NOMO-1 (cell line): ENCODE results near the gene BLOC1S2.
"Not testable (repeated sequence)": the region's sequence is repeated elsewhere in the genome, so short reads cannot be mapped to it uniquely, and the experiment has no call there.

Source experiments
- DNase-seq, 2 experiments: peaks; one replicate each; lab custom pipeline; 2025; ENCODE audit not compliant: unreplicated experiment in 2 of 2; lab: John Stamatoyannopoulos, UW

Gene BLOC1S2

GRCh38 chr10:100292300-100292699 lies 5.8 kb upstream of the BLOC1S2 start:
- DNase-seq: peak in 1 of 2 experiments; percentile 26

- peak; percentile 51 to 84 for DNase-seq
These were observed 4.9 kb upstream of the BLOC1S2 start for GRCh38 chr10:100291356-100291755.

- no peak for DNase-seq
These were observed 3.2 kb upstream of the BLOC1S2 start for GRCh38 chr10:100289641-100290040.

- no peak for DNase-seq
These were observed 1.7 kb upstream of the BLOC1S2 start for GRCh38 chr10:100288196-100288595.

GRCh38 chr10:100287756-100288155 lies 1.3 kb upstream of the BLOC1S2 start:
- no peak for DNase-seq

- not testable (repeated sequence) for DNase-seq
These were observed 1.2 kb downstream of the BLOC1S2 start for GRCh38 chr10:100285326-100285725.

GRCh38 chr10:100282907-100283306 lies 3.6 kb downstream of the BLOC1S2 start:
- no peak for DNase-seq

- not testable (repeated sequence) for DNase-seq
These were observed 9.5 kb downstream of the BLOC1S2 start for GRCh38 chr10:100276971-100277370.

GRCh38 chr10:100267239-100268104 lies 19.0 kb downstream of the BLOC1S2 start, which contains the start of gene CWF19L1:
Gene CWF19L1 (minus strand): TSS chr10:100267638. CDS start chr10:100267593, 45 bp downstream.
- peak; percentile 70 to 74 for DNase-seq

GRCh38 chr10:100265821-100266485 lies 20.5 kb downstream of the BLOC1S2 start:
- DNase-seq: no peak

- peak; percentile 45 for DNase-seq
These were observed 32.3 kb downstream of the BLOC1S2 start for GRCh38 chr10:100254191-100254590.

- DNase-seq: no peak
These were observed 33.4 kb downstream of the BLOC1S2 start for GRCh38 chr10:100253041-100253440.

GRCh38 chr10:100248820-100249219 lies 37.7 kb downstream of the BLOC1S2 start:
- DNase-seq: no peak

GRCh38 chr10:100245484-100246220 lies 40.8 kb downstream of the BLOC1S2 start:
- no peak for DNase-seq

GRCh38 chr10:100239851-100240250 lies 46.6 kb downstream of the BLOC1S2 start:
- DNase-seq: no peak

- DNase-seq: no peak
These were observed 48.1 kb downstream of the BLOC1S2 start for GRCh38 chr10:100238429-100238828.

- DNase-seq: no peak
These were observed 54.4 kb downstream of the BLOC1S2 start for GRCh38 chr10:100232101-100232500.

GRCh38 chr10:100229819-100230422 lies 56.6 kb downstream of the BLOC1S2 start:
- DNase-seq: no peak

GRCh38 chr10:100223879-100224278 lies 62.6 kb downstream of the BLOC1S2 start:
- DNase-seq: peak in 1 of 2 experiments; percentile 5
